Hematopoietic multipotent progenitor cell treated with erythropoietin and hydrocortisone succinate and interleukin-3 and kit ligand, for 15 days (in vitro differentiated cells): Measurements from ENCODE around the gene F13A1.

Experiments used
- DNase-seq: peaks from one replicate; pipeline ENCODE4 v3.0.0-alpha.2; 2015; ENCODE audit warnings: low spot score

F13A1 gene

DNA sequence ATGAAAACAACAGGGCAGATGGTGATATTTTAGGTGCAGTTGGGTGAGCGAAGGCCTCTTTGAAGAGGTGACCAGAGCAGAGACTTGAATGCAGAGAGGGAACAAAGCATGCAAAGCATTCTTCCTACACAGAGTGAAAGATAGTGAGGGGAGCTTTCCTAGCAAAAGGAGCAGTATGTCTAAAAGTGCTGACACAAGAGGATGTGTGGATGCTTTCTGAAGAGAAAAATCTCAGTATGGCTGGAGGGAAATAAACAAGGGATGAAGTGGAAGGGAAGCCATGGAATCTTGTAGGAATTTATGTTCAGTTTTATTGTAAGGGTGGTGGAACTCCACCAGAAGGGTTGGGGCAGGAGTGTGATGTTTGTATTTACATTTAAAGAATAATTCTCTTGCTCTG is 128.6 kb downstream of the F13A1 start:
- no peak for DNase-seq

GRCh38 chr6:6191476-6191875 is 129.0 kb downstream of the F13A1 start:
- no peak for DNase-seq

DNA sequence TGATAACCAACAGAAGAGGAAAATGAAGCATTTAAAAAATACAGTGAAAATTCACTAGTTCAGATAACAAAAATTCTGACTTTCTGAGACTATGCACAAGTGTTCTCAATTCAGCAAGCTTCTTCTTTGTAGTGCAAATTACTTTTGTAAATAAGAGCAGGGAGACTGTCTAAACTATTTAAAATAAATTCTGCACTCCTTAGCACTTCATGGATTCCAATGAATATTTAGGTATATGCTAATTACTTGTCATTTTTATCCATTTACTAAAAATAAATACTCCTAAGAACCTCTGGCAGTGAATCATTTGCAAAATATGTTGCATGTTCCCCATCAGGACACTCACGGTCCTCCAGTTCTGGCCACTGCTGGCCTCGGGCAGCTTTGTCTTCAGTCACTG is 139.8 kb downstream of the F13A1 start:
- DNase-seq, result no peak

DNA sequence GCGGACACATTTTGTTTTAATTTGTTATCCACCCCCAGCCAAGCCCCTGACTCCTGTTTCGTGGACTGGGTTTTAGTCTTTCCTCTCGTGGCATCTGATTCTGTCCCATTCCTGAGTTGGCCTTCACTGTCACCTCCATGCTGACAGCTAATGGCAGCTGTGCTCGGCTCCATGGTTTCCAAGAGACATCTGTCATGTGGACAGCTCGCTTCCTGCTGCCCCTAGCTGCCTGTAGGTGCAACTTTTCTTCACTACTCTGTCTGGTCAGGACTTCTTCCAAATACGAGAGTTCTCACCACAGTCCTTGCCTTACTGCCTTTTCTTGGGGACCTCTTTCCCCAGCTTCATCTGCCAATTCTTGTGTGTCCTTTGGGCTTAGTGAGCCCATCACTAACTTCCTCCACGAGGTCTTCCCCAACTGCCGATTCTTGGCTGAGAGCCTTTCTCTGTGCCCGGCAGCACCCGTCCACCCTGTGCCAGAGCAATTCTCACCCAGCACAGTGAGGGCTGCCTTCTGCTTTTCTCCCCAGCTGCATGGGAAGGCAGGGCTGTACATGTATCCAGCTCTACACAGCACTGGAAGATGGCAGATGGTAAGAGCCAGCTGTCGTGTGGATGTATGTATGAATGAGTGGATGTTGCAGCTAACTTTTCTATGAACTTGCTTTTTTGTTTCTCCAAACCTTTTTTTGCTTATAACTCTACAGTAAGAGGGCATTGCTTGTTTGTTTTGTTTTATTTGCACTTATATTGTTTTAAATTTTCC is 140.4 kb downstream of the F13A1 start:
- DNase-seq, result no peak

- no peak for DNase-seq
Observed at GRCh38 chr6:6178795-6179194, 141.7 kb downstream of the F13A1 start.

- no peak for DNase-seq
Observed at GRCh38 chr6:6177754-6178153, 142.7 kb downstream of the F13A1 start.

DNA sequence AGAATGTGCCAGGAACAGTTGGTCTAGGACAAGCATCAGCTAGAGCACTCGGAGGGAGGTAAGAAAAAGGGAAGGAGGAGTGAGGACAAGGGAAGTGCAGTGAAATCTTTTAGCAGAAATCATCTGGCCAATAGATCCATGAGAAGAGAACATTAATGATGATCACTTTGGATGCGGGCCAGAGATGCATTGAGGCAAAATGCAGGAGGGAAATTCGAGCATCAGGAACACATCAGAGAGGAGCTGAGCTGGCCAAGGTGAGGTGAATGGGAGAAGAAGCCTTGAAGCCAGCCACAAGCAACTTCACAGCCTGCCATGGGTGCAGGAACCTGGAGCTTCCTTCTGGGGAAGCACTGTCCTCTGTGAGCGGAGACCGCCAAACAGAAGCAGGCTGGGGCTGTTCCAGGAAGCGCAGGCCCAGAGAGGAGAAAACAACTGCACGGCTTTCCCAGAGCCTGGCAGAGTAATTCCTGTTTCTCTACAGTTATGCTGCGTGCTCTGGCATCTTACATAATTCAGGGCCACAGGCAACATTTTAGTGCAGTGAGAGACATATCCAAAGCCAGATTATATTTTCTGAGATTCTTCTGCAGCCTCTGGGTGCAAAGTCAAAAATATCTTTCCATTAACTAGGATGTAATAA is 143.8 kb downstream of the F13A1 start:
- no peak for DNase-seq

- no peak for DNase-seq
Observed at GRCh38 chr6:6176127-6176526, 144.3 kb downstream of the F13A1 start.

DNA sequence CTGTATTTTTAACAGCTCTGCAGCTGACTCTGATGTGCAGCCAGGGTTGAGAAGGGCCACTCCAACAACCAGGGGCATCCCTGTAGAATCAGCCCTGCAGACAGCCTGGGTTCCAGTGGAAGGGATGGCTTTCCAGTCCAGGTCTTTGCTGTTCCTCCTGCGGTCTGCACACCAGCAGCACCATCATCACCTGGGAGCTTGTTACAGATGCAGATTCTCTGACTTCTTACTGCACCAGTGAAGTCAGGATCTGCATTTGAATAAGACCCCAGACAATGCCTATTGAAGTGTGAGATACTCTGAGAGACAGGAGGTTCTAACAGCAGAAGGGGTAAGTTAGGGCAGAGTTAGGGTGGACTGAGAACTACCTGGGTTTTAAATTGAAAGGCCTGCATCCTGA is 151.3 kb downstream of the F13A1 start:
- no peak for DNase-seq

- DNase-seq, result no peak
Observed at GRCh38 chr6:6166064-6166463, 154.4 kb downstream of the F13A1 start.

GRCh38 chr6:6164367-6164766 is 156.1 kb downstream of the F13A1 start:
- no peak for DNase-seq

DNA sequence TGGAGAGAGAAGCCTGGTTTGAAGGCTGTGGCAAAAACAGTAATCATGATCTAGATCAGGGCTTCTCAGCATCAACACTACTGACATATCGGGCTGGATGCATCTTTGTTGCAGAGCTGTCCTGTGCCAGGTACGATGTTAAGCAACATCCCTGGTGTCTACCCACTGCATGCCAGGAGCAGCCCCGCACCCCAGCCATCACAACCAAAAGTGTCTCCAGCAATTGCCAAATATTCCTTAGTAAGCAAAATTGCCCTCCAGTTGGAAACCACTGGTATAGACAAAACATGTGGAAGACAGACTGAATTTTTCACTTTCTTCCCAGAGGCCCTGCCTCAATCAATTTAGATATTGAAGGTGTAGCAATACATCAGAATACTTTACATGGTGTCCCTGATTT is 166.1 kb downstream of the F13A1 start:
- no peak for DNase-seq

DNA sequence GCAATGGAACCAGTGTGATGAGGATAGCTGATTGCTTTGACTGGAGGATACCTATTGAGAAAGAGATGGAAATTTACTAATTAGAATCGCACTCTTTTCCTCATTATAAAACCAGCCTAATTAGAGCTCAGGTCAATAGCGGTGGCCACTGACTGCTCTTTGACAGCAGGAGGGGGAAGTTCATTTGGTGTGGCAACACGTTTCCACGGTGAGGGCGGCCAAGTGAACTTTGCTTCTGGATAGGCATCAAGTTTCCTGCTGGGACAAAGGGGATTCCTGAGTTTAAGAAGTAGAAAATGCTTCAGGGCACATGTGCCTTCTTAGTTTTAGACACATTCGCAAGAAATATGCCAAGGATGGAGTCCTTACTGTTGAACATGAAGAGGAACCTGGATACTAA is 168.4 kb downstream of the F13A1 start:
- DNase-seq, result no peak

DNA sequence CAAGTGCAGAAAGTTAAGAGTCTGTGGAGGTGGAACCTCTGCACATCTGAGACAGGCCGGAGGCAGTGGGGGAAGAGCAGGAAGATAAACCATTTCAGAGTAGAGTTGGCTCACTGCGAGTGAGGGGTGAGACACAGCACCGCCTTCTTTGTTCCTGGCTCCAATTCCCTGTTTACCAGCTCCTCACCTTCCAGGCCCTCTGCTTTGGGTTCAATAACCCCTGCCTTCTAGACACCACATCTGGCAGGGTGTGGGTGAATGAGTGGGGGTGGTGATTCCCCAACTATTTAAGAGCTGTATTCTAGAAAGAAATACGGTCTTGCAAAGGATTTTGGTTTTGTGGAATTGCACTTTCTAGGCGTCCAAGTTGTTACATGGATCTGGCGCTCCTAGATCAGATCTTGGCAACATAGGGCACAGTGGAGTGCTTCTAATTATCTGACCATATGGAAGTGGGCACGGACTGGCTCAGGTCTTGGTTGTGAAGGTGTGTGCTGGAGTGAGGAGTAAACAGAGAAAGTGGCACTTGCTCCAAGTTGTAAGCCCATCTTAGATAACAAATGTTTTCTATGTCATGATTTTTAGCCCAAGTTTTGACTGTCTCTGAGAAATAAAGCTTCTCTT is 172.2 kb downstream of the F13A1 start:
- no peak for DNase-seq

DNA sequence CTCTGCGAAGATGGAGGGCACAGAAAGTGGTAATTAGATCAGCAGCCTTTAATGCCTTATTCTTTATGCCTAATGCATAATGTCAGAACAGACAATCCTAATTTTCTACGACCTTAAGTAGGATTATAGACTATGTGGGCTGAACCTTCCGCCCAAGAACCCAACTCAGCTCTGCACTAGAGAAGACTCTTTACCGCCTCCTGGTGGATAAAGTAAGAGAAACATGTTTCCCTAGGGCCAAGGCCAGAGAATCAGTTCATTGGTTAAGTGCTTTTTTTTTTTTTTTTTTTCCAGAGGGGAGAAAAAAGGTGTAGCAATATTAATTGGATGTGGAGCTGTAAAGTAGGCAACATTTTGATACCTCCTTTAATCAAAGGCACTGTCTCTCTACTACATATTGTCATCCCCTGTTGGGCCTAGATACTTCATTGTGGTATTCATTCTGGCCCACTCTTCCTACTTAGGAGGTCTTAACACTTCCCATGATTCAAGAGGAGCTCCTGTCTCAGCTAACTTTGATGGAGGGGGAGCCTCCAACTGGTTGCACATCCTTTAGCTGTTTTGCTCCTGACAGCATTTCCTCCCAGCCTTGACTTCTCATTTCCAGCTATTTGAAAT is 188.9 kb downstream of the F13A1 start:
- peak; percentile 39 for DNase-seq

DNA sequence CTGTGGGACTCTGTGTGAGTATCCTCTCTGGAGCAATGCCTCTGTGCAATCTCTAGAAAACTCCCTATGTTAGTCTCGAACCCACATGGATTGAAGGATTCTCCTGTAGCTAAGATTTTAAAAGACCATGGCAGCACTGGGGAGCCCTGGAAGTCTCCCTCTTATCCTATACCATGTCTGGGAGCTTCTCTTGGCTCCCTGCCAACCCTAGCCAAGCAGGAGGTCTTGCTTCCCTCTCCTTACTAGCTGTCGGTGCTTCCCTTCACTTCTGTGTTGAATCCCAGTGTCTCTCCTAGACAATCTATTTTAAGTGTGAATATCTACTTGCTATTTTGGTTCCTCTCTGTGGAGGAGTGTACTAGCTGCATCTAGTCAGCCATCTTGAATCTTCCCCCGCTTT is 195.0 kb downstream of the F13A1 start:
- no peak for DNase-seq

GRCh38 chr6:6123803-6124202 is 196.7 kb downstream of the F13A1 start:
- no peak for DNase-seq

- DNase-seq, result no peak
Observed at GRCh38 chr6:6121943-6122342, 198.5 kb downstream of the F13A1 start.

GRCh38 chr6:6105472-6106036 is 214.9 kb downstream of the F13A1 start:
- no peak for DNase-seq
